Measurements from ENCODE around the gene MAP2K3. TPM values are rescaled to one million over a fixed set of nuclear protein-coding genes. Genes with fewer than 3 reads are reported as not detected.

The MAP2K3 gene
- total RNA-seq, 4 donors from 2014 or later = 3.3 to 37.0 (median 12.5) TPM

DNA sequence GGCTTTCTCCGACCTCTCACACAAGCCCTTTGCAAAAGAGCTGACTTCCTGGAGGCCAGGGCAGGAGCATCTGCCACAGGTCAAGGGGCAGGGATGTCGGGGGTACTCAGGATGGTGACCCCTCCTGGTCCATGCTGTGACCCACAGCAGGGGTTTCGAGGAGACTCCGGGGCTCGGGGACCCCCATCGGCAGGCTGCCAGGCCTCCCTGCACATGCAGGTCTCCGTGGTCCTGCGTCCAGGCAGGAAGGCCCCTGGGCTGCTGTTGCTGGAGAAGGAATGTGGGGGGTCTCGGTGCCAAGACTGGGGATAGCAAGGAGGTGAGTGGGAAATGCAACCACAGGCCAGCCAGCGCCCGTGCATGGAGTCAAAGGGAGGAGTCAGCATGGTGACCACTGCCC lies 42.9 kb upstream of the MAP2K3 start:
- Histone ChIP-seq H3K4me3 (no peak overlapping the region), H3K27me3 (no peaks in the 10 kb centered on the region), H3K36me3 (no peaks in the 10 kb centered on the region), H3K9me3 (no peaks in the 10 kb centered on the region), H3K27ac (no peak overlapping the region), H3K4me1 (no peaks in the 10 kb centered on the region)
- DNase-seq = no peak
- intact Hi-C loops (cut with DNase I; ENCODE audit: low total_unique reads) = no loop called here
- TF ChIP-seq, protein P1, sequence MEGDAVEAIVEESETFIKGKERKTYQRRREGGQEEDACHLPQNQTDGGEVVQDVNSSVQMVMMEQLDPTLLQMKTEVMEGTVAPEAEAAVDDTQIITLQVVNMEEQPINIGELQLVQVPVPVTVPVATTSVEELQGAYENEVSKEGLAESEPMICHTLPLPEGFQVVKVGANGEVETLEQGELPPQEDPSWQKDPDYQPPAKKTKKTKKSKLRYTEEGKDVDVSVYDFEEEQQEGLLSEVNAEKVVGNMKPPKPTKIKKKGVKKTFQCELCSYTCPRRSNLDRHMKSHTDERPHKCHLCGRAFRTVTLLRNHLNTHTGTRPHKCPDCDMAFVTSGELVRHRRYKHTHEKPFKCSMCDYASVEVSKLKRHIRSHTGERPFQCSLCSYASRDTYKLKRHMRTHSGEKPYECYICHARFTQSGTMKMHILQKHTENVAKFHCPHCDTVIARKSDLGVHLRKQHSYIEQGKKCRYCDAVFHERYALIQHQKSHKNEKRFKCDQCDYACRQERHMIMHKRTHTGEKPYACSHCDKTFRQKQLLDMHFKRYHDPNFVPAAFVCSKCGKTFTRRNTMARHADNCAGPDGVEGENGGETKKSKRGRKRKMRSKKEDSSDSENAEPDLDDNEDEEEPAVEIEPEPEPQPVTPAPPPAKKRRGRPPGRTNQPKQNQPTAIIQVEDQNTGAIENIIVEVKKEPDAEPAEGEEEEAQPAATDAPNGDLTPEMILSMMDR (IDR thresholded peaks at IDR 0.05) = no peak
- TF ChIP-seq POLR2A (IDR thresholded peaks at IDR 0.05) = no peak

DNA sequence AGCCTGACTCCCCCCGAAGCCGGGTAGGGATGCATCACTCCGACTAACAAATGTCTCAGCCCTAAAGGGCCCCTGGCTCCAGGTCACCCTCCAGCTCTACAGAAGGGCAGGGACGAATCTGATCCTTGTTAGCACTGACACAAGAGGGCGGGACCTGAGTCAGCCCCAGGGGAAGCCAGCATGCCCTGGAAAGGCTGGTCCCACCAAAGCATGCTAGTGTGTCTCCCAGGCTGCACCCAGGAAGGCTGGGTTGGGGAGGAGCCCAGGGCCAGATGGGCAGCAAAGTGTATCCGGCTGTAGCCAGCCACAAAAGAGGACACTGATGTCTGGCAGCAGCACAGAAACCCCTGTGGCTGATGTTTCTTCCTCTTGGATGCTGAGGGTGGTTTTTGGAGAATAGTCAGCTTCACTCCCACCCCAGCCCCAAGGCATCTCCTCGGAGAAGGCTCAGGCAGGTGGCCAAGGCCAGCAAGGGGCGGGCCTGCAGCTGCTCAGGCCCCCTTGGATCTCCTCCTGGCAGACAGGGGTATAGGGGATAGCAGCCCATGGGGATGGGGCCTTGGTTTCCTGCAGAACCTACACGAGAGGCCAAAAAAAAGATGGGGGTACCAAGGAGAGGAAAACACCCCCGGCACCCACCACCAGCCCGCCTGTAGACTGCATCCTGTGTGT lies 42.3 kb upstream of the MAP2K3 start:
- H3K9me3 ChIP-seq = no peaks in the 10 kb centered on the region
- no peak overlapping the region for H3K27ac ChIP-seq
- no peaks in the 10 kb centered on the region for H3K36me3 ChIP-seq
- H3K4me1 ChIP-seq = no peaks in the 10 kb centered on the region
- TF ChIP-seq POLR2A (IDR thresholded peaks at IDR 0.05) = no peak
- TF ChIP-seq, protein P1 (IDR thresholded peaks at IDR 0.05) = no peak
- DNase-seq = no peak
- H3K27me3 ChIP-seq = no peaks in the 10 kb centered on the region
- no peak overlapping the region for H3K4me3 ChIP-seq
- intact Hi-C loops (cut with DNase I; ENCODE audit: low total_unique reads) = no loop called here

DNA sequence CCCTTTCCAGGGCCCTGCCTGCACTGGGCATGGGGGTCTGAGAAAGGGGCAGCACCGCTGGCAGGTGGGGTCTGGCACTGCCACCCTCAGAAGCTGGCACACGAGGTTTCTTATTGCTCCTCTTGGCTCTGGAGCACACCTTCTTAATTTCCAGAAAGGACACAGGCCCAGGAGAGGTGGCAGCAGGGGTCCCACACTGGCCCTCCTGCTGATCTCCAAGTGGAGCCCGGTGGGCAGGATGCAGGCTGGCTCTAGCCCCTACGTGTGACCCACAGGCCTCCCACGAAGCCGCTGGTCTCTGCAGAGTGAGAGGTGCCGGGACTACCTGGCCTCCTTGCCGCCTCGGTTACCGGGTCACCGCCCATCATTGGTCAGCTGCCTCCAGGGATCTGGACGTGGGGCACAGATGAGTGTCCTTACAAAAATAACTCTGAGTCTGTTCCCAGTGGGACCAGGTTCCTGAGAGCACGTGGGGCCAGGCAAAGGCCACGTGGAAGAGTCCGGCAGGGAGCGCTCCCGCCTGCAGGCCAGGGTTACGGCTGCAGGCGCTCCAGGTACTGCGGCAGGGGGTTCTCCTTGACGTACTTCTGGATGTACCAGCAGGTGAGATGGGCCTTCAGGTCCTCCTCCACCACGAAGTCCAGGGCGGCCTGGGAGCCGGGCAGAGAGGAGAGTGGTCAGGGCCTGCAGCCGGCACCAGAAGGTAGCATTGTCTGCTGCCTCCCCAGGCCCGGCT lies 41.6 kb upstream of the MAP2K3 start:
- Histone ChIP-seq H3K27me3 (no peaks in the 10 kb centered on the region), H3K27ac (no peak overlapping the region), H3K4me1 (no peaks in the 10 kb centered on the region), H3K4me3 (no peak overlapping the region), H3K9me3 (no peaks in the 10 kb centered on the region), H3K36me3 (no peaks in the 10 kb centered on the region)
- TF ChIP-seq, protein P1 (IDR thresholded peaks at IDR 0.05) = no peak
- TF ChIP-seq POLR2A (IDR thresholded peaks at IDR 0.05) = no peak
- DNase-seq = no peak
- intact Hi-C loops (cut with DNase I; ENCODE audit: low total_unique reads) = no loop called here

DNA sequence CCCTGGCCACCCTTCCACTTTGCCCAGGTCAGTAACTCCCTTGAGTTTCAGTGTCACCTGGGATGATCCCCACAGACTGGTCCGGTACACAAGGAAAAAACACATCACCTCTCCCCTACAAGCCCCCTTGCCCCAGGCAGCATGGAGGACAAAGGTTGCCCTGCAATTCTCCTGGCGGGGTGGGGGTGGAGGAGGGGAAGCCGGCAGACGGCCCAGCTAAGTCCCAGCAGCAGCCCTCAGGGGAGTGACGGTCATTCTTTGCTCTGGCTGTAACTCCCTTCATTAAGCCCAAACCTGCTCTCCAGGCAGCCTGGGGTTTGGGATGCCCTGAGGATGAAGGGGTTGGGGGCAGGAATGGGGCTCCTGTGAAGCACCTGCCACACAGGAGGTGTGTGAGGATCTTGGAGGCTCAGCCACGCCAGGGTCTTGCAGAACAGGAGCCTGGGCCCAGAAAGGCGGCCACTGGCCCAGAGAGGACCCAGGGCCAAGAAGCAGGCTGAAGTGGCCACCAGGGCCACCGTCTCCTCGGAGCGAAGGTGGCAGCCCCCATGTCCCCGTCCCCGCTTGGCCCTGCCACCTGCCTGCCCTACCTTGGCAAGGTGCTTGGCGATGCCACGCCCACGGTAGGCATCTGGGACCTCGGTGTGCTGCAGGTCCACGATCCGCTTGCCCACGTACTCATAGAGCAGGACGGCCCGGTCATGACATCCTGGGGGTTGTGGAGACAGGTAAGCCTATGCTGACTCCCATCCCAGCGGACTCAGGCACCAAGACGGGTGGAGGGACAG lies 40.8 kb upstream of the MAP2K3 start:
- DNase-seq = no peak
- Histone ChIP-seq H3K4me3 (no peak overlapping the region), H3K36me3 (no peaks in the 10 kb centered on the region), H3K27ac (no peak overlapping the region), H3K4me1 (no peaks in the 10 kb centered on the region), H3K9me3 (no peaks in the 10 kb centered on the region), H3K27me3 (no peaks in the 10 kb centered on the region)
- no peak for TF ChIP-seq POLR2A (IDR thresholded peaks at IDR 0.05)
- TF ChIP-seq, protein P1 (IDR thresholded peaks at IDR 0.05) = no peak
- intact Hi-C loops (cut with DNase I; ENCODE audit: low total_unique reads) = no loop called here
